BE2C (cell line): ENCODE measurements around the gene CNOT1.

Experiments used
- DNase-seq: peaks from one replicate; pipeline ENCODE4 v3.0.0-alpha.2; 2020
- H3K27me3 ChIP-seq: fragments of 250-450 bp; sonication (Bioruptor Pico); 2 replicates; pipeline ENCODE4 v1.5.1; 2020; ENCODE audit warnings: mild to moderate bottlenecking
- H3K36me3 ChIP-seq: fragments of 250-450 bp; sonication (Bioruptor Pico); 2 replicates; pipeline ENCODE4 v1.5.1; 2020; ENCODE audit warnings: mild to moderate bottlenecking
- H3K4me1 ChIP-seq: fragments of 250-450 bp; sonication (Bioruptor Pico); 2 replicates; pipeline ENCODE4 v1.5.1; 2020
- H3K4me3 ChIP-seq: 2 replicates; pipeline ENCODE4 v1.5.1; 2011; ENCODE audit warnings: low read depth, low read length
- H3K9me3 ChIP-seq: fragments of 250-450 bp; sonication (Bioruptor Pico); 2 replicates; pipeline ENCODE4 v1.5.1; 2020
- CTCF ChIP-seq: IDR thresholded peaks from 2 replicates; pipeline ENCODE4 v1.5.1; 2012; ENCODE audit warnings: mild to moderate bottlenecking, low read depth, low read length

The CNOT1 gene

DNA sequence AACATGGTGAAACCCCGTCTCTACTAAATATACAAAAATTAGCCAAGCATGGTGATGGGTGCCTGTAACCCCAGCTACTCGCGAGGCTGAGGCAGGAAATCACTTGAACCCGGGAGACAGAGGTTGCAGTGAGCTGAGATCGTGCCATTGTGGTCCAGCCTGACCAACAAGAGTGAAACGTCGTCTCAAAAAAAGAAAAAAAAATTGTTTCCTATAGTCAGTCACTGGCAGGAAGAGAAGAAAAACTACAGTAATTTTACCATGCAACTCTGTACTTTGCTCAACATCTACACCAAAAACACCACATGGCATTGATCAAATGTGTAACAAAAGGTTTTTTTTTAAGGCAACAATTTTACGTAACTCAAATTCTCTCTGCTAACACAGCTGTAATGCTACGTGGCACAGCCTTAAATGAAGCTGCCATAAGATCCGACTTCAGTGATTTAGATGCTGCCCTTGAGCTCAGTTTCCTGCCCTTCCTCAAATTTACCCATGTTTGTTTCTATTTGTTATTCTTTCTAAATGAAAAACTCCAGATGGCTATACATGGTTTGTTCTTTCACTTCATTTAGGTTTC lies 40.2 kb downstream of the CNOT1 start:
- Histone ChIP-seq H3K4me3 (no peak overlapping the region), H3K27me3 (no peaks in the 10 kb centered on the region), H3K4me1 (no peaks in the 10 kb centered on the region), H3K36me3 (peaks cover 93% of the 10 kb centered on the region), H3K9me3 (no peaks in the 10 kb centered on the region)
- no peak for DNase-seq
- TF ChIP-seq CTCF = no peak

GRCh38 chr16:58588406-58588805 lies 41.2 kb downstream of the CNOT1 start:
- Histone ChIP-seq H3K9me3 (no peaks in the 10 kb centered on the region), H3K4me1 (no peaks in the 10 kb centered on the region), H3K36me3 (peaks cover 92% of the 10 kb centered on the region), H3K27me3 (no peaks in the 10 kb centered on the region), H3K4me3 (no peak overlapping the region)
- no peak for TF ChIP-seq CTCF
- no peak for DNase-seq

DNA sequence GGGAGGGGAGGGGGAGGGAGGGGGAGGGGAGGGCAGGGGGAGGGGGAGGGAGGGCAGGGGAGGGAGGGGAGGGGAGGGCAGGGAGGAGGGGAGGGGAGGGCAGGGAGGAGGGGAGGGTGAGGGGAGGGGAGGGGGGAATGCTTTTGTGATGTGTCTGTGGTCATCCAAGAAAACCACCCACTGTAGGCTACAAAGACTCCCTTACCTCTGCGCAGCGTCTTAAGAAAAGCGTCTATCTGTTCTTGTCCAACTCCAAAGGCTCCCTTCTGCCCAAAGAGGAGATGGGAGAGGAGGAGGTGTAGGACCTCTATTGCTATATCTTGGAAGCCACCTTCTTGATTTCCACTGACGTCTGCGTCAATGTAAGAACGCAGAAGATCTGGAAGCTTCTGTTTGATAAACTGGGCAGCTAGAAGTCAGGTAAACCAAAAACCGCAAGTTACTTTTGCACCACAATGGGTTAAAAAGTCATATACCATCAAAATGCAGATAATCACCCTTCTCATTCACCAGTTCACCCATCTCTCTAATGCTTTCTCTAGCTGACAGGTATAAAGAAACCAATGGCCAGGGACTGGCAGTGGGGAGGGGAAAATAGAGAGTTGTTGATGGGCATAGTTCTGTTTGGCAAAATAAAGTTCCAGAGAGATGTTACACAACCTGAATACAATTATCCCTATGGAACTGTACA lies 43.1 kb downstream of the CNOT1 start:
- no peaks in the 10 kb centered on the region for H3K4me1 ChIP-seq
- no peaks in the 10 kb centered on the region for H3K9me3 ChIP-seq
- peaks cover 94% of the 10 kb centered on the region for H3K36me3 ChIP-seq
- H3K27me3 ChIP-seq = no peaks in the 10 kb centered on the region
- no peak for DNase-seq
- TF ChIP-seq CTCF = no peak
- H3K4me3 ChIP-seq = no peak overlapping the region

DNA sequence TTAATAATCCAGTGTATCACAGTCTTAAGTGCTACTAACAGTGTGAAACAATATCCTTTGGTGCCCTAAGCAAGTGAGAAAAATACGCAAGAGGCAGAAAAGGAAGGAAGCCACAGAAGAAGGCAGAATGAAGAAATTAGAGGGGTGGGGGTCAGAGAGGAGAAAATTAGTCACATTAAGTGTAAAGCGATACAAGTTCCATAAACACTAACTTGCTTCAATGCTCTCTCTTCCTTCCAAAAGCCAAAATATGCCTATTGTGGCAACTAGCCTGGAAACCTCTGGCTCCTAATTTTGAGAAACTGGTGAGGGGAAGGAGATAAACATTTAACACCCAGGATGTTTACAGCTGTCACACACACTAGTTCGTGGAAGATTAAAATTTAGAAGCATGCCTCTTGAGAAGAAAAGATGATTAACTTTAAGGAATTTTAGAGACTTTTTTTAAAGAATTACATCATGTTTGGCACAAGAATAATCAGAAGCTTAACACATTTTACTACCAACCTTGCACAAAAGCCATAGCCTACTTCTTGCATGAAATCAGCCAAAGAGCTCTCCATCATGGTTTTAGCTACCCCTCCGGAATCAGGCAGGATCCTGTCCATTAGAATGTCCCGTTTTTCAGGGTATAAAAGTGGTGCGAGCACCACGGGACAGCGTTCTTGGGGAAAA lies 44.7 kb downstream of the CNOT1 start:
- H3K4me1 ChIP-seq = no peaks in the 10 kb centered on the region
- no peaks in the 10 kb centered on the region for H3K27me3 ChIP-seq
- no peak for TF ChIP-seq CTCF
- peaks cover 94% of the 10 kb centered on the region for H3K36me3 ChIP-seq
- H3K4me3 ChIP-seq = no peak overlapping the region
- no peaks in the 10 kb centered on the region for H3K9me3 ChIP-seq
- no peak for DNase-seq

- Histone ChIP-seq H3K36me3 (peaks cover 93% of the 10 kb centered on the region), H3K9me3 (no peaks in the 10 kb centered on the region), H3K4me3 (no peak overlapping the region), H3K27me3 (no peaks in the 10 kb centered on the region), H3K4me1 (no peaks in the 10 kb centered on the region)
- DNase-seq = no peak
- TF ChIP-seq CTCF = no peak
Measured at GRCh38 chr16:58582971-58583765, 46.5 kb downstream of the CNOT1 start.
